K562 (cell line): ENCODE data around the gene SAE1. TPM values are rescaled to one million over a fixed set of nuclear protein-coding genes. Genes with fewer than 3 reads are reported as not detected.
A peak's percentile ranks its signal among the peaks of the same experiment; 100 is the strongest.

Experiments
- CREB1 ChIP-seq, 2 experiments: sonication (generic) in 1 of 2; formaldehyde crosslinking in 1 of 2; IDR thresholded peaks; 2 replicates each; pipeline versions ENCODE4 v1.6.1 to v1.8.0; 2012 to 2022; ENCODE audit warnings: inconsistent platforms in 1 of 2, mild to moderate bottlenecking in 1 of 2, missing genetic modification reagents in 1 of 2, moderate library complexity in 1 of 2
- CSDE1 ChIP-seq, 2 experiments: fragments of 450-650 bp; IDR thresholded peaks; 2 replicates each; pipeline ENCODE4 v1.6.1; 2016; ENCODE audit warnings: mild to moderate bottlenecking in 1 of 2
- GMEB1 ChIP-seq: fragments of 250-450 bp; sonication (Bioruptor Pico); IDR thresholded peaks from 2 replicates; pipeline ENCODE4 v1.4.0; 2020; ENCODE audit warnings: mild to moderate bottlenecking
- HMG20B ChIP-seq: fragments of 250-450 bp; sonication (Bioruptor Pico); IDR thresholded peaks from 2 replicates; pipeline ENCODE4 v1.5.0; 2021; ENCODE audit warnings: mild to moderate bottlenecking
- HOMEZ ChIP-seq: fragments of 250-450 bp; sonication (Bioruptor Pico); IDR thresholded peaks from 2 replicates; pipeline ENCODE4 v1.4.0; 2020; ENCODE audit warnings: mild to moderate bottlenecking, moderate library complexity
- MAZ ChIP-seq, 2 experiments: fragments of 450-650 bp in 1 of 2; sonication (generic) in 1 of 2; formaldehyde crosslinking; IDR thresholded peaks in 1 of 2; conservative IDR thresholded peaks in 1 of 2; 2 replicates each; pipeline versions ENCODE4 v1.4.0 to v1.5.0; 2020; ENCODE audit warnings: mild to moderate bottlenecking in 1 of 2, missing genetic modification reagents in 1 of 2
- MCM7 ChIP-seq, 2 experiments: fragments of 450-650 bp; IDR thresholded peaks; 2 replicates each; pipeline ENCODE4 v1.6.1; 2016 to 2018
- MEF2A ChIP-seq: IDR thresholded peaks from 2 replicates; pipeline ENCODE4 v1.6.1; 2011; ENCODE audit warnings: low read depth, mild to moderate bottlenecking, low read length, moderate library complexity; ENCODE audit not compliant: control insufficient read depth
- PTRF ChIP-seq: fragments of 450-650 bp; IDR thresholded peaks from 2 replicates; pipeline ENCODE4 v1.6.1; 2016; ENCODE audit warnings: mild to moderate bottlenecking, missing genetic modification characterization, missing compliant biosample characterization
- PURB ChIP-seq: sonication (generic); formaldehyde crosslinking; IDR thresholded peaks from 2 replicates; pipeline ENCODE4 v1.9.0; 2021; ENCODE audit warnings: low read depth, mild to moderate bottlenecking, missing genetic modification reagents
- RBBP5 ChIP-seq: fragments of 200-600 bp; sonication (generic); IDR thresholded peaks from 2 replicates; pipeline ENCODE4 v1.6.1; 2012; ENCODE audit warnings: borderline replicate concordance, mild to moderate bottlenecking, low read length, control low read depth, inconsistent platforms; ENCODE audit not compliant: insufficient read depth, poor library complexity, severe bottlenecking
- SMAD1 ChIP-seq: fragments of 150-350 bp; IDR thresholded peaks from 2 replicates; pipeline ENCODE4 v1.6.1; 2014; ENCODE audit warnings: low read length, low read depth; ENCODE audit not compliant: partially characterized antibody
- SOX6 ChIP-seq: fragments of 450-650 bp; IDR thresholded peaks from 2 replicates; pipeline ENCODE4 v1.6.1; 2014; ENCODE audit warnings: mild to moderate bottlenecking
- SRSF7 ChIP-seq: fragments of 200-400 bp; formaldehyde crosslinking; optimal IDR thresholded peaks from 2 replicates; pipeline ENCODE3; 2017; ENCODE audit warnings: mild to moderate bottlenecking, low read depth, low read length
- TEAD2 ChIP-seq: fragments of 450-650 bp; IDR thresholded peaks from 2 replicates; pipeline ENCODE4 v1.6.1; 2016; ENCODE audit warnings: missing genetic modification characterization, control low read depth, missing compliant biosample characterization
- U2AF1 ChIP-seq: fragments of 200-400 bp; formaldehyde crosslinking; optimal IDR thresholded peaks from 2 replicates; pipeline ENCODE3; 2017; ENCODE audit warnings: mild to moderate bottlenecking, low read depth, low read length, moderate library complexity
- USF2 ChIP-seq: sonication (generic); formaldehyde crosslinking; IDR thresholded peaks from 2 replicates; pipeline ENCODE4 v1.5.0; 2020; ENCODE audit warnings: missing genetic modification reagents
- ZNF354B ChIP-seq: fragments of 250-450 bp; sonication (Bioruptor Pico); IDR thresholded peaks from 2 replicates; pipeline ENCODE4 v1.4.0; 2020
- ZNF507 ChIP-seq: conservative IDR thresholded peaks from 2 replicates; pipeline ENCODE4 v1.6.1; 2017; ENCODE audit warnings: missing genetic modification characterization, missing compliant biosample characterization
- ZNF511 ChIP-seq: sonication (generic); formaldehyde crosslinking; IDR thresholded peaks from 2 replicates; pipeline ENCODE4 v1.8.0; 2022; ENCODE audit warnings: mild to moderate bottlenecking, missing genetic modification reagents
- polyA plus RNA-seq, 8 experiments: library from polyadenylated mRNA; depleted of rRNA in 4 of 8; stranded (reverse) in 5 of 8; unstranded in 3 of 8; fragments of >200 nt; fragmentation: Nextera tagmentation in 2 of 8; fragmentation: Illumina TruSeq in 1 of 8; extraction: Ambion mirVana in 2 of 8; extraction: Trizol in 1 of 8; gene quantifications; 2 replicates each; pipeline versions ENCODE4 v1.2.1 to v1.2.3, GENCODE V29; 2011 to 2014; ENCODE audit warnings: inconsistent platforms in 1 of 8, missing spikeins in 1 of 8
- total RNA-seq, 7 experiments: library from RNA; depleted of rRNA in 6 of 7; stranded (reverse); fragments of >200 nt in 6 of 7; fragmentation: Illumina TruSeq in 2 of 7; extraction: Trizol in 2 of 7; gene quantifications; 2 replicates each; pipeline versions ENCODE4 v1.2.1 to v1.2.3, GENCODE V29; 2011 to 2021; ENCODE audit warnings: low replicate concordance in 1 of 7
- TF ChIP-seq, protein P1 (sequence below): sonication (generic); formaldehyde crosslinking; IDR thresholded peaks from 2 replicates; pipeline ENCODE4 v1.8.0; 2022; ENCODE audit warnings: missing genetic modification reagents, mild to moderate bottlenecking, borderline replicate concordance

SAE1 gene
- total and polyA plus RNA-seq, 9 of the 15 experiments (the other 6 are each of a cell fraction or from before 2014, with no cell fraction given) = 82.8 to 299 (median 217) TPM

- no peak for TF ChIP-seq ZNF507 (tag)
- TF ChIP-seq PURB (CRISPR knock-in tag) = no peak
- no peak for TF ChIP-seq ZNF354B (CRISPR knock-in tag)
- no peak for TF ChIP-seq PTRF (tag)
- TF ChIP-seq, protein P1, sequence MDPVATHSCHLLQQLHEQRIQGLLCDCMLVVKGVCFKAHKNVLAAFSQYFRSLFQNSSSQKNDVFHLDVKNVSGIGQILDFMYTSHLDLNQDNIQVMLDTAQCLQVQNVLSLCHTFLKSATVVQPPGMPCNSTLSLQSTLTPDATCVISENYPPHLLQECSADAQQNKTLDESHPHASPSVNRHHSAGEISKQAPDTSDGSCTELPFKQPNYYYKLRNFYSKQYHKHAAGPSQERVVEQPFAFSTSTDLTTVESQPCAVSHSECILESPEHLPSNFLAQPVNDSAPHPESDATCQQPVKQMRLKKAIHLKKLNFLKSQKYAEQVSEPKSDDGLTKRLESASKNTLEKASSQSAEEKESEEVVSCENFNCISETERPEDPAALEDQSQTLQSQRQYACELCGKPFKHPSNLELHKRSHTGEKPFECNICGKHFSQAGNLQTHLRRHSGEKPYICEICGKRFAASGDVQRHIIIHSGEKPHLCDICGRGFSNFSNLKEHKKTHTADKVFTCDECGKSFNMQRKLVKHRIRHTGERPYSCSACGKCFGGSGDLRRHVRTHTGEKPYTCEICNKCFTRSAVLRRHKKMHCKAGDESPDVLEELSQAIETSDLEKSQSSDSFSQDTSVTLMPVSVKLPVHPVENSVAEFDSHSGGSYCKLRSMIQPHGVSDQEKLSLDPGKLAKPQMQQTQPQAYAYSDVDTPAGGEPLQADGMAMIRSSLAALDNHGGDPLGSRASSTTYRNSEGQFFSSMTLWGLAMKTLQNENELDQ (CRISPR knock-in tag) = peak; percentile 70; the same call in 1 of the 2 replicates
- TF ChIP-seq CREB1 (IDR thresholded peaks at IDR 0.05) = peak; percentile 39; the same call in 1 of the 2 replicates
- 0 out of 2 replicates have a peak, but pooled peaks have one; percentile 51 for TF ChIP-seq CREB1 (CRISPR knock-in tag; IDR thresholded peaks at IDR 0.05)
- TF ChIP-seq MAZ (CRISPR knock-in tag; conservative IDR thresholded peaks at IDR 0.05 in 1 of 2, IDR thresholded peaks at IDR 0.05 in 1 of 2) = peak in 1 of 2 experiments; percentile 75; a peak in 2 of 4 replicates
- TF ChIP-seq HMG20B = no peak
- 0 out of 2 replicates have a peak, but pooled peaks have one; percentile 11 for TF ChIP-seq TEAD2 (tag)
- TF ChIP-seq SRSF7 = no peak
- no peak for TF ChIP-seq MEF2A
- 0 out of 2 replicates have a peak, but pooled peaks have one; percentile 50 for TF ChIP-seq SOX6
- no peak for TF ChIP-seq MCM7 (IDR thresholded peaks at IDR 0.05)
- TF ChIP-seq SMAD1 = peak; percentile 22
- peak; percentile 99 for TF ChIP-seq USF2 (CRISPR knock-in tag)
- 0 out of 2 replicates have a peak, but pooled peaks have one; percentile 80 for TF ChIP-seq HOMEZ (CRISPR knock-in tag)
- peak; percentile 48; the same call in 1 of the 2 replicates for TF ChIP-seq GMEB1 (CRISPR knock-in tag)
- TF ChIP-seq U2AF1 = no peak
- no peak for TF ChIP-seq CSDE1 (IDR thresholded peaks at IDR 0.05)
- peak; percentile 66 for TF ChIP-seq ZNF511 (CRISPR knock-in tag)
- peak; percentile 64 for TF ChIP-seq RBBP5
These were observed at the start of gene SAE1 (continued) for GRCh38 chr19:47130589-47131227.
